Left lung (tissue), 10 donors: ENCODE results near the gene ACYP1. TPM values are rescaled to one million over a fixed set of nuclear protein-coding genes. Genes with fewer than 3 reads are reported as not detected.

Source experiments
- ATAC-seq: fragments of 200-7000 bp; cut with Tn5 transposase; one replicate; pipeline ENCODE4 v1.9.1; 2020; ENCODE audit warnings: moderate library complexity
- DNase-seq, 4 donors: peaks; one replicate each; pipeline ENCODE4 v3.0.0-alpha.2; 2013 to 2020
- H3K27ac ChIP-seq, 2 donors: fragments of 200-600 bp; sonication (generic) in 1 of 2; one replicate each; pipeline versions ENCODE4 v1.5.0 to v1.8.0; 2020 to 2021
- H3K27me3 ChIP-seq, 2 donors: fragments of 200-600 bp; sonication (generic) in 1 of 2; one replicate each; pipeline versions ENCODE4 v1.5.0 to v1.8.0; 2020 to 2021
- H3K36me3 ChIP-seq, 2 donors: fragments of 200-600 bp; sonication (generic) in 1 of 2; one replicate each; pipeline versions ENCODE4 v1.5.0 to v1.8.0; 2020 to 2021
- H3K4me1 ChIP-seq, 2 donors: fragments of 200-600 bp; one replicate each; pipeline ENCODE4 v1.8.0; 2021
- H3K4me3 ChIP-seq, 2 donors: fragments of 200-600 bp; sonication (generic) in 1 of 2; one replicate each; pipeline versions ENCODE4 v1.5.0 to v1.8.0; 2020 to 2021; ENCODE audit warnings: mild to moderate bottlenecking in 1 of 2
- H3K9me3 ChIP-seq, 2 donors: fragments of 200-600 bp; sonication (generic) in 1 of 2; one replicate each; pipeline versions ENCODE4 v1.5.0 to v1.8.0; 2020 to 2021
- intact Hi-C, 2 donors: fragments of 100-400 bp; cut with DNase I; formaldehyde crosslinking; loops; one replicate each; pipeline versions ENCODE4 v1.11.2 to v1.14.2; 2022
- polyA plus RNA-seq, 6 donors: library from polyadenylated mRNA; unstranded; fragments of 120-200 nt; gene quantifications; one replicate each; pipeline ENCODE4 v1.2.1, GENCODE V29; 2013; ENCODE audit not compliant: insufficient read length in 6 of 6
- total RNA-seq, 2 donors: library from RNA; stranded (reverse); fragmentation: NEBNext Ultra II Directional; extraction: Animal tissue kit (Norgen Biotek cat#: 25700); gene quantifications; one replicate each; pipeline ENCODE4 v1.2.1, GENCODE V29; 2021
- TF ChIP-seq, protein P1 (sequence below), 2 donors: fragments of 200-600 bp; sonication (generic) in 1 of 2; IDR thresholded peaks; one replicate each; pipeline versions ENCODE4 v1.5.0 to v1.8.0; 2021; ENCODE audit warnings: antibody characterized with exemption in 2 of 2
- donor health status: DM: no; HTN: yes; CAD: no.
- donor health status: DM: no; HTN: no; CAD: no.

Gene ACYP1
- total and polyA plus RNA-seq, 8 donors: 9.8 to 57.0 (median 49.6) TPM

DNA sequence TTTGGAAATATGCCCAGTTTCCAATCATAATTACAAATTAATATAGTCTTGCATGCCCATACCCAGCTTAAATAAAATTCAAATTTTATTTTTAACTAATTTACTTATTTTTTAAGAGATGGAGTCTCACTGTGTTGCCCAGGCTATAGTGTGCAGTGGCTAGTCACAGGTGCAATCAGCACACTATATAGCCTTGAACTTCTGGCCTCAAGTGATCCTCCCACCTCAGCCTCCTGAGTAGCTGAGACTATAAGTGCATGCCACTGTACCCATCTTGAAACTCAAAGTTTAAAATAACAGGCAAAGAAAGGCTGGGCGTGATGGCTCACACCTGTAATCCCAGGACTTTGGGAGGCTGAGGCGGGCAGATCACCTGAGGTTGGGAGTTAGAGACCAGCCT, 22.9 kb downstream of the ACYP1 start:
- H3K4me1 ChIP-seq: peaks cover 6 to 9% of the 10 kb centered on the region in 2 donors
- DNase-seq (no peak), ATAC-seq (no peak)
- no peak overlapping the region for H3K4me3 ChIP-seq
- intact Hi-C loops: no loop called here
- H3K36me3 ChIP-seq: peaks cover 0 to 29% of the 10 kb centered on the region in 2 donors
- no peaks in the 10 kb centered on the region for H3K9me3 ChIP-seq
- TF ChIP-seq, protein P1, sequence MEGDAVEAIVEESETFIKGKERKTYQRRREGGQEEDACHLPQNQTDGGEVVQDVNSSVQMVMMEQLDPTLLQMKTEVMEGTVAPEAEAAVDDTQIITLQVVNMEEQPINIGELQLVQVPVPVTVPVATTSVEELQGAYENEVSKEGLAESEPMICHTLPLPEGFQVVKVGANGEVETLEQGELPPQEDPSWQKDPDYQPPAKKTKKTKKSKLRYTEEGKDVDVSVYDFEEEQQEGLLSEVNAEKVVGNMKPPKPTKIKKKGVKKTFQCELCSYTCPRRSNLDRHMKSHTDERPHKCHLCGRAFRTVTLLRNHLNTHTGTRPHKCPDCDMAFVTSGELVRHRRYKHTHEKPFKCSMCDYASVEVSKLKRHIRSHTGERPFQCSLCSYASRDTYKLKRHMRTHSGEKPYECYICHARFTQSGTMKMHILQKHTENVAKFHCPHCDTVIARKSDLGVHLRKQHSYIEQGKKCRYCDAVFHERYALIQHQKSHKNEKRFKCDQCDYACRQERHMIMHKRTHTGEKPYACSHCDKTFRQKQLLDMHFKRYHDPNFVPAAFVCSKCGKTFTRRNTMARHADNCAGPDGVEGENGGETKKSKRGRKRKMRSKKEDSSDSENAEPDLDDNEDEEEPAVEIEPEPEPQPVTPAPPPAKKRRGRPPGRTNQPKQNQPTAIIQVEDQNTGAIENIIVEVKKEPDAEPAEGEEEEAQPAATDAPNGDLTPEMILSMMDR (IDR thresholded peaks at IDR 0.05): no peak
- no peaks in the 10 kb centered on the region for H3K27me3 ChIP-seq
- no peak overlapping the region for H3K27ac ChIP-seq

DNA sequence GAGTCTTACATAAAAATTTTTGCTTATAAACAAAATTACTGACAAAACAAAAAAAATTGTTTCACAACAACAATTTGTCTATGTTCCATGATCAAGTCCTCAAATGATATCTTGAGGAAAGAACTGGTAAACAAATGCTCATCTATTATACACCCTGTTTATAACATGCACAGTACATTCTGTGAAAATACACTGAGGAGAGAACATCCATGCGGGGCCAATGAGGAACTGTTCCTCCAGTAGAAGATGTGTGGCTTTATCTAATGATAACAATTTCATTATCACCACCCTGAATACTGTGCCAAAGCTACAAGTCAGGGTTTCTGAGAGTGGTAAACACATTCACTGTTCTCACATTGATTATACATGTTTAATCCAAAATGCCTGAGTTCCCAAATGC, 23.3 kb downstream of the ACYP1 start:
- no peak overlapping the region for H3K4me3 ChIP-seq
- no peaks in the 10 kb centered on the region for H3K27me3 ChIP-seq
- ATAC-seq: no peak
- peaks cover 6 to 9% of the 10 kb centered on the region in 2 donors for H3K4me1 ChIP-seq
- peaks cover 0 to 29% of the 10 kb centered on the region in 2 donors for H3K36me3 ChIP-seq
- no peak for DNase-seq
- TF ChIP-seq, protein P1 (IDR thresholded peaks at IDR 0.05): no peak
- no peaks in the 10 kb centered on the region for H3K9me3 ChIP-seq
- intact Hi-C loops: no loop called here
- H3K27ac ChIP-seq: no peak overlapping the region

DNA sequence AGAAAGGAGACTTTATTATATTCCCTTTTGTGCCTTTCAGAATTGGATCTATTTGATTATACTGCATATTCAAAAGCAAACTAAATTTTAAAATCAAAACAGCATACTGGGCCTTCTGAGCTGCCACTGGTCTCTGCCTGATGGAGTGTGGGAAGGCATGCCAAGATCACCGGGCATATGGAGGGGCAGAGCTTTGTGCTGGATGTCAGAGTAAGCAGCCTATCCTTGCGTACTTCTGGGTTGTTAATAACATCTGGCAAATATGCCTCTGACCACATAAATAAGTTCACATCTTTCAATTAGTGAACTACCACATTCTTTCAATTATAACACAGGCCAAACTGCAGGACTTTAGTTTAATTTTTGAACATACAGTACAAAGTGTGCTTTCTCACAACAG, 30.9 kb downstream of the ACYP1 start:
- Histone ChIP-seq H3K4me1 (no peaks in the 10 kb centered on the region), H3K9me3 (no peaks in the 10 kb centered on the region), H3K27me3 (no peaks in the 10 kb centered on the region), H3K36me3 (peaks cover 0 to 68% of the 10 kb centered on the region in 2 donors), H3K27ac (no peak overlapping the region), H3K4me3 (no peak overlapping the region)
- DNase-seq (no peak), ATAC-seq (no peak)
- intact Hi-C loops: no loop called here
- TF ChIP-seq, protein P1 (IDR thresholded peaks at IDR 0.05): no peak

DNA sequence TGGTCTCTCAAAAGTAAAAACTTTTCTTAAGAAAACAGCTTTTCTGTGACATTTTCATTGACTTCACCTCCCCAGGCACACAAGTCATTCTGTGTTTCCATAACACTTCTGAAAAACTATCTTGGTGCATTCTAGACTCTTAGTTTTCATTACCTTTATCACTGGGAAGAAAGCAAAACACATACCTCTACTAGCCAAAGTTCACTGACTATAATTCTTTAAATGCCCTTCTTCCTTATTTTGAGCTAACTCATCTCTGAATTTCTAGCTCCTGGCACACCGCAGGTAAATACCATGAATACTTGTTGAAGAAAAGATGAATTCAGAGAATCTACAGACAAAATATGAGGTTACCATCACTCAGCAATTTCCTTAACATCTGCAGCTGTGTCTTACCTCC, 33.7 kb downstream of the ACYP1 start:
- Histone ChIP-seq H3K4me3 (no peak overlapping the region), H3K9me3 (no peaks in the 10 kb centered on the region), H3K4me1 (peaks cover 0 to 7% of the 10 kb centered on the region in 2 donors), H3K36me3 (peaks cover 0 to 65% of the 10 kb centered on the region in 2 donors), H3K27ac (no peak overlapping the region), H3K27me3 (no peaks in the 10 kb centered on the region)
- no peak for ATAC-seq
- no peak for DNase-seq
- intact Hi-C loops: no loop called here
- TF ChIP-seq, protein P1 (IDR thresholded peaks at IDR 0.05): no peak

DNA sequence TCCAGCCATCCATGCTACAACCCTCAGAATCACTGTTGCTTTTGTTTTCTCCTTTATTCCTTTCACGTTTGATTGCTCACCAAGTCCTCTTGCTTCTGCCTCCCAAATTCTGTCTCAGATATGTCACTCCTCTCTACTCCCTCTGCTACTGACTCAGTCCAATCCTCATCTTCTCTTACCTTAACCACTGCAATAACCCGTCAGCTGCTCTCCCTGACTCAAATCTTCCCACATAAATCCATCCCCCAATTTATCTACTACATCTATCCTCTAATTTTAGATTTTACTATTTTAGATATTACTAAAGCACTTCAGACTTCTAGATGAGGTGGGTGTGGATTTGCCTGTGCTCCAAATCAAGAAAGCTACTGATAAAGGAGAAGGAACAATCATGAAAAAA, 37.9 kb downstream of the ACYP1 start:
- Histone ChIP-seq H3K36me3 (peaks cover 0 to 64% of the 10 kb centered on the region in 2 donors), H3K4me3 (no peak overlapping the region), H3K9me3 (no peaks in the 10 kb centered on the region), H3K27ac (no peak overlapping the region), H3K27me3 (no peaks in the 10 kb centered on the region), H3K4me1 (peaks cover 0 to 10% of the 10 kb centered on the region in 2 donors)
- TF ChIP-seq, protein P1 (IDR thresholded peaks at IDR 0.05): no peak
- ATAC-seq (no peak), DNase-seq (no peak)
- intact Hi-C loops: no loop called here
